NCI-H526 (cell line): Measurements from ENCODE around the gene USH1C.

Experiments
- DNase-seq, 2 experiments: peaks; one replicate each; lab custom pipeline; 2025; lab: John Stamatoyannopoulos, UW

Gene USH1C

GRCh38 chr11:17526326-17526725 is 17.9 kb downstream of the USH1C start:
- no peak for DNase-seq

GRCh38 chr11:17525570-17525969 is 18.6 kb downstream of the USH1C start:
- no peak for DNase-seq

- DNase-seq: no peak
Measured at GRCh38 chr11:17524221-17524620, 20.0 kb downstream of the USH1C start.

GRCh38 chr11:17522655-17523054 is 21.6 kb downstream of the USH1C start:
- DNase-seq: no peak

- peak in 1 of 2 experiments; percentile 38 for DNase-seq
Measured at GRCh38 chr11:17521106-17521900, 22.9 kb downstream of the USH1C start.

GRCh38 chr11:17519061-17519885 is 24.9 kb downstream of the USH1C start:
- DNase-seq: peak; percentile 94 to 95

GRCh38 chr11:17518366-17518765 is 25.9 kb downstream of the USH1C start:
- peak in 1 of 2 experiments; percentile 45 for DNase-seq

- DNase-seq: no peak
Measured at GRCh38 chr11:17517186-17517585, 27.0 kb downstream of the USH1C start.

GRCh38 chr11:17516551-17517150 is 27.6 kb downstream of the USH1C start:
- no peak for DNase-seq

GRCh38 chr11:17515443-17516176 is 28.6 kb downstream of the USH1C start:
- DNase-seq: no peak

GRCh38 chr11:17514476-17514875 is 29.7 kb downstream of the USH1C start:
- no peak for DNase-seq

- DNase-seq: no peak
Measured at GRCh38 chr11:17513853-17514252, 30.4 kb downstream of the USH1C start.

- DNase-seq: no peak
Measured at GRCh38 chr11:17512101-17512500, 32.1 kb downstream of the USH1C start.

- DNase-seq: no peak
Measured at GRCh38 chr11:17511571-17511970, 32.6 kb downstream of the USH1C start.

GRCh38 chr11:17510507-17511206 is 33.6 kb downstream of the USH1C start:
- DNase-seq: no peak

- no peak for DNase-seq
Measured at GRCh38 chr11:17508791-17509190, 35.4 kb downstream of the USH1C start.

GRCh38 chr11:17508306-17508705 is 35.9 kb downstream of the USH1C start:
- DNase-seq: no peak

GRCh38 chr11:17507773-17508172 is 36.4 kb downstream of the USH1C start:
- DNase-seq: no peak

- DNase-seq: no peak
Measured at GRCh38 chr11:17506942-17507341, 37.3 kb downstream of the USH1C start.

- DNase-seq: no peak
Measured at GRCh38 chr11:17506314-17506713, 37.9 kb downstream of the USH1C start.

GRCh38 chr11:17505146-17505545 is 39.1 kb downstream of the USH1C start:
- no peak for DNase-seq
